Endothelial cell (in vitro differentiated cells): ENCODE data around the gene PATL2. TPM values are rescaled to one million over a fixed set of nuclear protein-coding genes. Genes with fewer than 3 reads are reported as not detected.
"Not testable (repeated sequence)": the region's sequence is repeated elsewhere in the genome, so short reads cannot be mapped to it uniquely, and the experiment has no call there.

Experiments used
- DNase-seq: peaks from one replicate; pipeline ENCODE4 v3.0.0; 2021; ENCODE audit warnings: low spot score
- H3K27ac Mint-ChIP-seq: one replicate; pipeline ENCODE4 v1.8.0; 2021; ENCODE audit warnings: mixed read lengths, inconsistent platforms; ENCODE audit not compliant: unreplicated experiment
- H3K27me3 Mint-ChIP-seq: one replicate; pipeline ENCODE4 v1.8.0; 2021; ENCODE audit warnings: mild to moderate bottlenecking, moderate library complexity, mixed read lengths, inconsistent platforms; ENCODE audit not compliant: unreplicated experiment
- H3K36me3 Mint-ChIP-seq: one replicate; pipeline ENCODE4 v1.8.0; 2021; ENCODE audit warnings: mild to moderate bottlenecking, low read depth, mixed read lengths, inconsistent platforms; ENCODE audit not compliant: unreplicated experiment
- H3K4me1 Mint-ChIP-seq: one replicate; pipeline ENCODE4 v1.8.0; 2021; ENCODE audit warnings: mild to moderate bottlenecking, mixed read lengths, inconsistent platforms; ENCODE audit not compliant: unreplicated experiment
- H3K4me3 Mint-ChIP-seq: one replicate; pipeline ENCODE4 v1.8.0; 2021; ENCODE audit warnings: mild to moderate bottlenecking, mixed read lengths, inconsistent platforms; ENCODE audit not compliant: unreplicated experiment
- H3K9me3 Mint-ChIP-seq: one replicate; pipeline ENCODE4 v1.8.0; 2021; ENCODE audit warnings: mixed read lengths, inconsistent platforms; ENCODE audit not compliant: unreplicated experiment
- total RNA-seq: library from RNA; stranded (reverse); fragmentation: NEBNext Ultra II Directional; extraction: Animal tissue kit (Norgen Biotek cat#: 25700); gene quantifications from one replicate; pipeline ENCODE4 v1.2.1, GENCODE V29; 2021; ENCODE audit not compliant: unreplicated experiment
- TF ChIP-seq, protein P1 (sequence below): fragments of 200-600 bp; sonication (generic); IDR thresholded peaks from one replicate; pipeline ENCODE4 v1.5.0; 2021; ENCODE audit warnings: antibody characterized with exemption; ENCODE audit not compliant: unreplicated experiment

PATL2 gene
- total RNA-seq, 1 donor from 2014 or later: 0.69 TPM

DNA sequence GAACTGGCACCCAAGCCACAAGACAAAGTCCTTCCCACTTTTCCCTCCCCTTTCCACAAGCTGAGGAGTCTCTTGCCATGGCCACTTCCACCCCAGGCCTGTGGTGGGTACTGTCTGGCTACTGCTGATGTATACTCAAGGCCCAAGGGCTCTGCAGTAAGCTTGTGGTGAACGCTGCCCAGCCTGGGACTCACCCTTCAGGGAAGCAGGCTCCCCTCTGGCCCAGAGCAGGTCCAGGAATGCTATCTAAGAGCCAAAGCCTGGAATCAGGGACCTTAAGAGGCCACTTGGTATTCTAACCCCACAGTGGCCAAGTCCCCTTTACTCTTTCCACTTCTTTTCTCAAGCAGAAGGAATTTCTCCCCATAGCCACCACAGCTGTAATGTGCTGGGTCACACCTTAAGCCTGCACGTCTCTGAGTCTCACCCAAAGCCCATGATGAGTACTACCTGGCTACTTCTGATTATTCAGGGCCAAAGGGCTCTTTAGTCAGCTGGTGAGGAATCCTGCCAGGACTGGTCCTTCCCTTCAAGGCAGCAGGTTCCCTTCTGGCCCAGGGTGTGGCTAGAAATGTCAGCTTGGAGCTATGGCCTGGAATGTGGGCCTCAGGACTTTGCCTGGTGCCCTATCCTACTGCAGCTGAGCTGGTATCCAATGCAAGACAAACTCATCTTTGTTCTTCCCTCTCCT lies 4.0 kb downstream of the PATL2 start:
- Mint-ChIP-seq H3K4me1 (peaks cover 2% of the 10 kb centered on the region), H3K27me3 (peaks cover 1% of the 10 kb centered on the region), H3K27ac (no peak overlapping the region), H3K9me3 (no peaks in the 10 kb centered on the region), H3K4me3 (no peak overlapping the region), H3K36me3 (no peaks in the 10 kb centered on the region)
- TF ChIP-seq, protein P1, sequence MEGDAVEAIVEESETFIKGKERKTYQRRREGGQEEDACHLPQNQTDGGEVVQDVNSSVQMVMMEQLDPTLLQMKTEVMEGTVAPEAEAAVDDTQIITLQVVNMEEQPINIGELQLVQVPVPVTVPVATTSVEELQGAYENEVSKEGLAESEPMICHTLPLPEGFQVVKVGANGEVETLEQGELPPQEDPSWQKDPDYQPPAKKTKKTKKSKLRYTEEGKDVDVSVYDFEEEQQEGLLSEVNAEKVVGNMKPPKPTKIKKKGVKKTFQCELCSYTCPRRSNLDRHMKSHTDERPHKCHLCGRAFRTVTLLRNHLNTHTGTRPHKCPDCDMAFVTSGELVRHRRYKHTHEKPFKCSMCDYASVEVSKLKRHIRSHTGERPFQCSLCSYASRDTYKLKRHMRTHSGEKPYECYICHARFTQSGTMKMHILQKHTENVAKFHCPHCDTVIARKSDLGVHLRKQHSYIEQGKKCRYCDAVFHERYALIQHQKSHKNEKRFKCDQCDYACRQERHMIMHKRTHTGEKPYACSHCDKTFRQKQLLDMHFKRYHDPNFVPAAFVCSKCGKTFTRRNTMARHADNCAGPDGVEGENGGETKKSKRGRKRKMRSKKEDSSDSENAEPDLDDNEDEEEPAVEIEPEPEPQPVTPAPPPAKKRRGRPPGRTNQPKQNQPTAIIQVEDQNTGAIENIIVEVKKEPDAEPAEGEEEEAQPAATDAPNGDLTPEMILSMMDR: no peak
- DNase-seq: no peak

DNA sequence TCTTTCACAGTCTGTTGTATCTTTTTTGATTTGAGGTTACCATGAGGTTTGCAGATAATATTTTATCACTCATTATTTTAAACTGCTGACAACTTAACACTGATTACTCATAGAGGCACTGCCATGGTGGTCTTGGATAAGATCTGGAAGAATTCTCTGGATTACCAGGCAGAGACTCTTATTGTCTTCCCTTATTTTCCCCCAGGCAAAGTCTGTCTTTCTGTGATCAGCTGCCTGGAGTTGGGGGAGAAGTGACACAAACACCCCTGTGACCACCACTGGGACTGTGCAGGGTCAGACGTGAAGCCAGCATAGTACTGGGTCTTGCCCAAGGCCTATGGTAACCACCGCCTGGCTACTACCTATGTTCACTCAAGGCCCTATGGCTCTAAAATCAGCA lies 4.7 kb downstream of the PATL2 start:
- no peaks in the 10 kb centered on the region for H3K36me3 Mint-ChIP-seq
- TF ChIP-seq, protein P1: no peak
- H3K27ac Mint-ChIP-seq: no peak overlapping the region
- H3K27me3 Mint-ChIP-seq: peaks cover 1% of the 10 kb centered on the region
- no peaks in the 10 kb centered on the region for H3K9me3 Mint-ChIP-seq
- H3K4me3 Mint-ChIP-seq: no peak overlapping the region
- peaks cover 2% of the 10 kb centered on the region for H3K4me1 Mint-ChIP-seq
- DNase-seq: no peak

DNA sequence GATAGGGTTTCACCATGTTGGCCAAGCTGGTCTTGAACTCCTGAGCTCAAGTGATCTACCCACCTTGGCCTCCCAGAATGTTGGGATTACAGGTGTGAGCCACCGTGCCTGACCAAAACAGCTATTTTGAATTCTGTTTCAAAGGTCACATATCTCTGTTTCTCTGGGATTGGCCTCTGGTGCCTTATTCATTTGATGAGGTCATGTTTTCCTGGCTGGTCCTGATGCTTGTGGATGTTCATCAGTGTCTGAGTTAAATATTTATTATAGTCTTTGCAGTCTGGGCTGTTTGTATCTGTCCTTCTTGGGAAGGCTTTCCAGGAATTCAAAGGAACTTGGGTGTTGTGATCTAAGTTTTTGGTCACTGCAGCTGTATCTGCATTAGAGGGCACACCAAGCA lies 5.1 kb downstream of the PATL2 start:
- no peak overlapping the region for H3K4me3 Mint-ChIP-seq
- no peak overlapping the region for H3K27ac Mint-ChIP-seq
- H3K9me3 Mint-ChIP-seq: no peaks in the 10 kb centered on the region
- no peaks in the 10 kb centered on the region for H3K36me3 Mint-ChIP-seq
- H3K27me3 Mint-ChIP-seq: peaks cover 1% of the 10 kb centered on the region
- TF ChIP-seq, protein P1: no peak
- peaks cover 2% of the 10 kb centered on the region for H3K4me1 Mint-ChIP-seq
- DNase-seq: no peak

DNA sequence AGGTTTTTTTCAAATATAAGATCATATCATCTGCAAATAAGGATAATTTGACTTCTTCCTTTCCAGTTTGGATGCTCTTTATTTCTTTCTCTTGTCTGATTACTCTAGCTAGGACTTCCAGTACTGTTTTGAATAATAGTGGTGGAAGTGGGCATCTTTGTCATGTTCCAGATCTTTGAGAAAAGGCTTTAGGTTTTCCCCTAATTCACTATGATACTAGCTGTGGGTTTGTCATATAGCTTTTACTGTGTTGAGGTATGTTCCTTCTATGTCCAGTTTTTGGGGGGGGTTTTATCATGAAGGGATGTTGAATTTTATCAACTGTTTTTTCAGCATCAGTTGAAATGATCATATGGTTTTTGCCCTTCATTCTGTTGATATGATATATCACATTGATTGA lies 10.4 kb downstream of the PATL2 start:
- H3K27ac Mint-ChIP-seq, DNase-seq, H3K27me3 Mint-ChIP-seq, H3K4me1 Mint-ChIP-seq, H3K4me3 Mint-ChIP-seq, H3K36me3 Mint-ChIP-seq, H3K9me3 Mint-ChIP-seq: not testable (repeated sequence)

DNA sequence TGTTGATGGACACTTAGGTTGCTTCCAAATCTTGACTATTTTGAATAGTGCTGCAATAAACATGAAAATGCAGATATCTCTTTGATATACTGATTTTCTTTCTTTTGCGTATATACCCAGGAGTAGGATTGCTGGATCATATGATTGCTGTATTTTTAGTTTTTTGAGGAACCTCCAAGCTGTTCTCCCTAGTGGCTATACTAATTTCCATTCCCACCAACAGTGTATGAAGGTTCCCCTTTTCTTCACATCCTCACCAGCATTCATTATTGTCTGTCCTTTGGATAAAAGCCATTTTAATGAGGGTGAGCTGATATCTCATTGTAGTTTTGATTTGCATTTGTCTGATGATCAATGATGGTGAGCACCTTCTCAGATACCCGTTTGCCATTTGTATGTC lies 12.5 kb downstream of the PATL2 start:
- DNase-seq: no peak
- H3K4me3 Mint-ChIP-seq: no peak overlapping the region
- H3K36me3 Mint-ChIP-seq: no peaks in the 10 kb centered on the region
- H3K27me3 Mint-ChIP-seq: peaks cover 1% of the 10 kb centered on the region
- H3K27ac Mint-ChIP-seq: no peak overlapping the region
- no peaks in the 10 kb centered on the region for H3K4me1 Mint-ChIP-seq
- TF ChIP-seq, protein P1: no peak
- no peaks in the 10 kb centered on the region for H3K9me3 Mint-ChIP-seq
